ENCODE data around the gene GNG10.
A peak's percentile ranks its signal among the peaks of the same experiment; 100 is the strongest.
"Not testable (repeated sequence)": the region's sequence is repeated elsewhere in the genome, so short reads cannot be mapped to it uniquely, and the experiment has no call there.

GNG10 gene

GRCh38 chr9:111661150-111661801 lies at the start of gene GNG10:
TSS of gene GNG10 (plus strand) at chr9:111661605. CDS start at chr9:111661635, 30 bp downstream.
- peak; percentile 66 for DNase-seq

GRCh38 chr9:111613436-111614040 lies 47.9 kb upstream of the GNG10 start:
- no peak for DNase-seq

- DNase-seq = no peak
These were observed 45.5 kb upstream of the GNG10 start for GRCh38 chr9:111615928-111616327.

- not testable (repeated sequence) for DNase-seq
These were observed 44.1 kb upstream of the GNG10 start for GRCh38 chr9:111617349-111617748.

GRCh38 chr9:111621895-111622480 lies 39.4 kb upstream of the GNG10 start:
- no peak for DNase-seq

- DNase-seq = peak; percentile 29
These were observed 38.8 kb upstream of the GNG10 start for GRCh38 chr9:111622626-111623025.

- no peak for DNase-seq
These were observed 34.0 kb upstream of the GNG10 start for GRCh38 chr9:111627260-111627963.

- no peak for DNase-seq
These were observed 33.0 kb upstream of the GNG10 start for GRCh38 chr9:111628411-111628810.

- DNase-seq = no peak
These were observed 31.0 kb upstream of the GNG10 start for GRCh38 chr9:111630182-111630963.

- DNase-seq = no peak
These were observed 30.5 kb upstream of the GNG10 start for GRCh38 chr9:111630964-111631213.

- peak; percentile 99 for DNase-seq
These were observed 30.0 kb upstream of the GNG10 start, which contains the start of gene DNAJC25 for GRCh38 chr9:111631214-111631971. TSS of gene DNAJC25 (plus strand) at chr9:111631334. CDS start at chr9:111631408, 74 bp downstream.

- DNase-seq = no peak
These were observed 29.3 kb upstream of the GNG10 start for GRCh38 chr9:111632060-111632459.

- DNase-seq = no peak
These were observed 28.6 kb upstream of the GNG10 start for GRCh38 chr9:111632695-111633388.

GRCh38 chr9:111633389-111633736 lies 28.0 kb upstream of the GNG10 start:
- no peak for DNase-seq

- no peak for DNase-seq
These were observed 26.5 kb upstream of the GNG10 start for GRCh38 chr9:111634860-111635259.

GRCh38 chr9:111637421-111637950 lies 23.9 kb upstream of the GNG10 start:
- DNase-seq = no peak

GRCh38 chr9:111644195-111644772 lies 17.1 kb upstream of the GNG10 start:
- DNase-seq = no peak

GRCh38 chr9:111645806-111646205 lies 15.6 kb upstream of the GNG10 start:
- no peak for DNase-seq

- no peak for DNase-seq
These were observed 15.0 kb upstream of the GNG10 start for GRCh38 chr9:111646417-111646816.

GRCh38 chr9:111648066-111648465 lies 13.3 kb upstream of the GNG10 start:
- no peak for DNase-seq

- DNase-seq = no peak
These were observed 12.4 kb upstream of the GNG10 start for GRCh38 chr9:111649016-111649415.

All from CD4-positive, alpha-beta T cell treated with Interferon gamma for 1 hour (primary cell).